HepG2 (cell line): ENCODE measurements around the gene CAMK4. TPM values are rescaled to one million over a fixed set of nuclear protein-coding genes. Genes with fewer than 3 reads are reported as not detected.

Source experiments
- ATAC-seq: fragments of 200-7000 bp; cut with Tn5 transposase; 3 replicates; pipeline ENCODE4 v1.9.1; 2020; ENCODE audit warnings: mild to moderate bottlenecking, moderate library complexity
- BruUV-seq: library from RNA; stranded (reverse); fragments of 400-500 nt; replicated peaks from 2 replicates; lab custom pipeline; 2021; lab: Mats Ljungman, UMichigan
- CTCF ChIA-PET: fragments of 300-600 bp; formaldehyde crosslinking; extraction: SDS; loops from one replicate; lab custom pipeline; 2021; ENCODE audit warnings: low total read pairs, inconsistent platforms, low intra/inter-chr PET ratio; lab: Yijun Ruan, JAX
- POLR2A ChIA-PET: fragments of 350-600 bp; sonication (Branson Sonifier 250); formaldehyde crosslinking; loops from one replicate; lab custom pipeline; 2020; ENCODE audit warnings: antibody characterized with exemption, inconsistent platforms; lab: Yijun Ruan, JAX
- DNase-seq: peaks from one replicate; pipeline ENCODE4 v3.0.0-alpha.2; 2015; ENCODE audit warnings: low spot score
- FAIRE-seq: peaks from 3 replicates; lab custom pipeline; 2011; peaks lifted over from hg19 to GRCh38; lab: Jason Lieb, UNC
- H2AFZ ChIP-seq: one replicate; pipeline ENCODE4 v1.6.1; 2011; ENCODE audit warnings: low read length, inconsistent platforms
- H3K27ac ChIP-seq: fragments of 300-600 bp; 3 replicates; pipeline ENCODE4 v1.8.0; 2011; ENCODE audit warnings: mixed run types, mild to moderate bottlenecking, mixed read lengths, low read length, inconsistent platforms; ENCODE audit not compliant: insufficient read depth; ENCODE audit errors: extremely low read length
- H3K27me3 ChIP-seq, 2 experiments: fragments of 200-600 bp in 1 of 2; 2 replicates in 1 of 2; 3 replicates in 1 of 2; pipeline versions ENCODE4 v1.6.0 to v1.8.0; 2011; ENCODE audit warnings: low read length in 2 of 2, mild to moderate bottlenecking in 2 of 2, moderate library complexity in 2 of 2, inconsistent platforms in 1 of 2; ENCODE audit not compliant: insufficient read depth in 2 of 2, control insufficient read depth in 1 of 2
- H3K36me3 ChIP-seq, 2 experiments: fragments of 200-600 bp in 1 of 2; replicated peaks in 1 of 2; 2 replicates in 1 of 2; 3 replicates in 1 of 2; pipeline versions ENCODE4 v1.5.1 to v1.8.0; 2011; ENCODE audit warnings: low read length in 2 of 2, inconsistent platforms in 1 of 2; ENCODE audit not compliant: insufficient read depth in 2 of 2, control insufficient read depth in 1 of 2
- H3K4me1 ChIP-seq: 2 replicates; pipeline ENCODE4 v1.5.1; 2012; ENCODE audit warnings: low read length, inconsistent platforms; ENCODE audit not compliant: insufficient read depth
- H3K4me2 ChIP-seq: 2 replicates; pipeline ENCODE4 v1.6.0; 2011; ENCODE audit warnings: low read depth, low read length, inconsistent platforms
- H3K4me3 ChIP-seq, 3 experiments: fragments of 200-600 bp in 1 of 3; sonication (generic), shearing (Covaris generic) in 1 of 3; replicated peaks in 1 of 3; 2 replicates each; pipeline ENCODE4 v1.5.1; 2011 to 2016; ENCODE audit warnings: low read length in 3 of 3, inconsistent platforms in 2 of 3, low read depth in 2 of 3, mild to moderate bottlenecking in 2 of 3, control low read depth in 1 of 3, mixed read lengths in 1 of 3; ENCODE audit not compliant: insufficient read depth in 1 of 3
- H3K79me2 ChIP-seq: one replicate; pipeline ENCODE4 v1.6.1; 2011; ENCODE audit warnings: low read length, inconsistent platforms; ENCODE audit not compliant: insufficient read depth
- H3K9ac ChIP-seq: 2 replicates; pipeline ENCODE4 v1.6.0; 2011; ENCODE audit warnings: mild to moderate bottlenecking, low read depth, low read length, inconsistent platforms; ENCODE audit not compliant: insufficient read depth
- H3K9me3 ChIP-seq: 2 replicates; pipeline ENCODE4 v1.5.1; 2012; ENCODE audit warnings: mild to moderate bottlenecking, low read length
- H4K20me1 ChIP-seq: 2 replicates; pipeline ENCODE4 v1.6.0; 2011; ENCODE audit warnings: inconsistent platforms, mild to moderate bottlenecking, low read length, moderate library complexity; ENCODE audit not compliant: insufficient read depth
- AHR ChIP-seq: IDR thresholded peaks from 2 replicates; pipeline ENCODE4 v1.6.1; 2018; ENCODE audit warnings: missing genetic modification reagents, missing compliant biosample characterization
- BCL6 ChIP-seq: IDR thresholded peaks from 2 replicates; pipeline ENCODE4 v1.6.1; 2016; ENCODE audit warnings: missing genetic modification reagents, missing compliant biosample characterization
- ELF4 ChIP-seq: sonication (generic); formaldehyde crosslinking; IDR thresholded peaks from 2 replicates; pipeline ENCODE4 v1.5.0; 2020; ENCODE audit warnings: missing genetic modification reagents, mild to moderate bottlenecking, moderate library complexity, borderline replicate concordance
- GLMP ChIP-seq: sonication (generic); formaldehyde crosslinking; IDR thresholded peaks from 2 replicates; pipeline ENCODE4 v1.9.0; 2021; ENCODE audit warnings: missing genetic modification reagents, mild to moderate bottlenecking, borderline replicate concordance
- NAIF1 ChIP-seq: sonication (generic); formaldehyde crosslinking; IDR thresholded peaks from 2 replicates; pipeline ENCODE4 v1.5.0; 2020; ENCODE audit warnings: mild to moderate bottlenecking, missing genetic modification reagents, borderline replicate concordance
- NFKBIZ ChIP-seq: IDR thresholded peaks from 2 replicates; pipeline ENCODE4 v1.6.1; 2018; ENCODE audit warnings: missing genetic modification reagents, missing compliant biosample characterization
- PBX2 ChIP-seq: IDR thresholded peaks from 2 replicates; pipeline ENCODE4 v1.6.1; 2016; ENCODE audit warnings: control low read depth
- PHF5A ChIP-seq: IDR thresholded peaks from one replicate; pipeline ENCODE4 v1.6.1; 2018; ENCODE audit warnings: low read depth, missing genetic modification reagents; ENCODE audit not compliant: unreplicated experiment
- SIN3A ChIP-seq: IDR thresholded peaks from 2 replicates; pipeline ENCODE4 v1.6.1; 2011; ENCODE audit warnings: low read depth, mild to moderate bottlenecking, control low read depth, low read length, borderline replicate concordance
- TARDBP ChIP-seq: sonication (generic); formaldehyde crosslinking; IDR thresholded peaks from 2 replicates; pipeline ENCODE4 v1.8.0; 2022; ENCODE audit warnings: mild to moderate bottlenecking, missing genetic modification reagents
- ZMAT3 ChIP-seq: sonication (generic); formaldehyde crosslinking; conservative IDR thresholded peaks from 2 replicates; pipeline ENCODE4 v1.7.0; 2021; ENCODE audit warnings: missing genetic modification reagents
- ZNF234 ChIP-seq: sonication (generic); formaldehyde crosslinking; conservative IDR thresholded peaks from 2 replicates; pipeline ENCODE4 v1.5.1; 2020; ENCODE audit warnings: mild to moderate bottlenecking, missing genetic modification reagents
- ZNF354B ChIP-seq: sonication (generic); formaldehyde crosslinking; IDR thresholded peaks from 2 replicates; pipeline ENCODE4 v1.8.0; 2022; ENCODE audit warnings: mild to moderate bottlenecking, missing genetic modification reagents
- WGBS: methylation state at CpG from one replicate; pipeline ENCODE4 v1.1.6; 2017; ENCODE audit warnings: low lambda C conversion rate; 5-methylcytosine and 5-hydroxymethylcytosine counted together
- in situ Hi-C: cut with HindIII; loops from 2 replicates; pipeline ENCODE4 v1.10.0; 2017; ENCODE audit warnings: low pct_unique_long_range_greater_than_20kb; ENCODE audit not compliant: extremely low pct_ligation_motif_present
- intact Hi-C: fragments of 100-400 bp; cut with micrococcal nuclease; formaldehyde crosslinking; loops from one replicate; pipeline ENCODE4 v1.10.0; 2022; ENCODE audit not compliant: unreplicated experiment
- polyA plus RNA-seq, 8 experiments: library from polyadenylated mRNA; depleted of rRNA in 3 of 8; stranded (reverse) in 7 of 8; unstranded in 1 of 8; fragments of >200 nt; fragmentation: Illumina TruSeq in 4 of 8; extraction: Trizol in 4 of 8; gene quantifications; 2 replicates each; pipeline versions ENCODE4 v1.2.1 to v1.2.3, GENCODE V29; 2011 to 2016; ENCODE audit warnings: low read depth in 4 of 8, missing spikeins in 1 of 8, mixed read lengths in 1 of 8; ENCODE audit not compliant: insufficient read depth in 1 of 8
- total RNA-seq, 5 experiments: library from RNA; depleted of rRNA; stranded (reverse); fragments of >200 nt; fragmentation: Illumina TruSeq; extraction: Trizol; gene quantifications; 2 replicates each; pipeline ENCODE4 v1.2.3, GENCODE V29; 2016; ENCODE audit warnings: low read depth in 1 of 5

Gene CAMK4
- total and polyA plus RNA-seq, 2 of the 13 experiments (the other 11 are each of a cell fraction or from before 2014, with no cell fraction given) = not detected

GRCh38 chr5:111509119-111509518 is 284.9 kb downstream of the CAMK4 start:
- no peak for TF ChIP-seq TARDBP (CRISPR knock-in tag)
- peak; percentile 72 for TF ChIP-seq BCL6 (CRISPR knock-in tag)
- TF ChIP-seq, all 625 proteins: peak for 1
- peaks cover 75% of the 10 kb centered on the region for H3K79me2 ChIP-seq
- H3K36me3 ChIP-seq = peaks cover 0 to 8% of the 10 kb centered on the region in 2 experiments; a peak in 2 of 5 replicates
- in situ Hi-C loops (no loop called here), intact Hi-C loops (no loop called here)
- CTCF ChIA-PET = no interaction called here
- peak overlapping the region; percentile 15; the same call in 1 of the 2 replicates for H3K9ac ChIP-seq
- H2AFZ ChIP-seq = no peak overlapping the region
- FAIRE-seq (no peak), DNase-seq (peak; percentile 6), ATAC-seq (no peak)
- H3K27ac ChIP-seq = no peak overlapping the region
- no TSS peak for BruUV-seq
- WGBS = 46% methylated on average over 1 of the region's 1 CpG
- no peaks in the 10 kb centered on the region; a peak in 1 of 5 replicates for H3K27me3 ChIP-seq
- H3K4me3 ChIP-seq = peak overlapping the region in 2 of 3 experiments; percentile 14 to 89; a peak in 3 of 6 replicates
- peak overlapping the region; percentile 90 for H3K4me2 ChIP-seq
- no peaks in the 10 kb centered on the region for H3K9me3 ChIP-seq
- H3K4me1 ChIP-seq = peaks cover 49% of the 10 kb centered on the region
- H4K20me1 ChIP-seq = peaks cover 21% of the 10 kb centered on the region
- POLR2A ChIA-PET = interaction anchor here (2.6 kb wide), 1 partner anchor 652 kb away, joined by 9 read pairs; no protein-coding TSS in a partner anchor

GRCh38 chr5:111511174-111511830 is 287.1 kb downstream of the CAMK4 start:
- Histone ChIP-seq H3K9me3 (no peaks in the 10 kb centered on the region), H3K4me2 (peak overlapping the region; percentile 90), H3K27me3 (no peaks in the 10 kb centered on the region; a peak in 1 of 5 replicates), H3K4me3 (peak overlapping the region; percentile 89 to 97 (median 96)), H3K27ac (peak overlapping the region; percentile 97), H2AFZ (no peak overlapping the region), H3K36me3 (no peaks in the 10 kb centered on the region), H3K4me1 (peaks cover 50% of the 10 kb centered on the region), H3K9ac (peak overlapping the region; percentile 92), H3K79me2 (peaks cover 59% of the 10 kb centered on the region), H4K20me1 (peaks cover 21% of the 10 kb centered on the region)
- intact Hi-C loops (loop anchor here (5.0 kb wide), 3 partner anchors 231 to 651 kb away; partner anchors contain the start of gene NREP), in situ Hi-C loops (no loop called here)
- TSS peak; percentile 59 for BruUV-seq
- POLR2A ChIA-PET = interaction anchor here (0.9 to 2.6 kb wide), 2 partner anchors 649 to 650 kb away, joined by 8 to 9 read pairs; no protein-coding TSS in a partner anchor
- CTCF ChIA-PET = no interaction called here
- FAIRE-seq (no peak), DNase-seq (no peak), ATAC-seq (no peak)
- 0% methylated on average over 2 of the region's 2 CpGs for WGBS
- no peak for TF ChIP-seq ZNF354B
- TF ChIP-seq ZNF234 (CRISPR knock-in tag) = no peak
- 0 out of 2 replicates have a peak, but pooled peaks have one; percentile 0 for TF ChIP-seq SIN3A
- TF ChIP-seq ELF4 (CRISPR knock-in tag) = 0 out of 2 replicates have a peak, but pooled peaks have one; percentile 17
- no peak for TF ChIP-seq ZMAT3
- no peak for TF ChIP-seq PHF5A (CRISPR knock-in tag)
- TF ChIP-seq NAIF1 (CRISPR knock-in tag) = no peak
- TF ChIP-seq PBX2 (CRISPR knock-in tag) = no peak
- TF ChIP-seq GLMP (CRISPR knock-in tag) = no peak
- no peak for TF ChIP-seq AHR (CRISPR knock-in tag)
- no peak for TF ChIP-seq NFKBIZ (CRISPR knock-in tag)
